GM12878 (cell line): ENCODE data around the gene MYH10. TPM values are rescaled to one million over a fixed set of nuclear protein-coding genes. Genes with fewer than 3 reads are reported as not detected.

Source experiments
- ATAC-seq: fragments of 200-7000 bp; cut with Tn5 transposase; 3 replicates; pipeline ENCODE4 v1.9.1; 2020; ENCODE audit warnings: mild to moderate bottlenecking, moderate library complexity
- BruUV-seq: library from RNA; stranded (reverse); fragments of 400-500 nt; replicated peaks from 2 replicates; lab custom pipeline; 2021; lab: Mats Ljungman, UMichigan
- CTCF ChIA-PET: fragments of 300-600 bp; sonication (Branson Sonifier 250); formaldehyde crosslinking; extraction: SDS; loops from one replicate; lab custom pipeline; 2021; ENCODE audit warnings: inconsistent platforms; lab: Yijun Ruan, JAX
- POLR2A ChIA-PET: fragments of 350-600 bp; formaldehyde crosslinking; extraction: SDS; loops from one replicate; lab custom pipeline; 2021; ENCODE audit warnings: inconsistent platforms; lab: Charles Lee
- RAD21 ChIA-PET: fragments of 300-600 bp; sonication (Branson Sonifier 250); formaldehyde crosslinking; loops from one replicate; lab custom pipeline; 2023; ENCODE audit warnings: antibody characterized with exemption; ENCODE audit not compliant: unreplicated experiment; lab: Charles Lee
- SMC1A ChIA-PET: fragments of 300-600 bp; sonication (Branson Sonifier 250); formaldehyde crosslinking; loops from one replicate; lab custom pipeline; 2023; ENCODE audit not compliant: unreplicated experiment, uncharacterized antibody; lab: Charles Lee
- DNase-seq: peaks from one replicate; pipeline ENCODE4 v3.0.0-alpha.2; 2011; ENCODE audit warnings: low read depth, low spot score
- FAIRE-seq: peaks from 3 replicates; lab custom pipeline; 2011; peaks lifted over from hg19 to GRCh38; lab: Jason Lieb, UNC
- H2AFZ ChIP-seq: 2 replicates; pipeline ENCODE4 v1.6.0; 2011; ENCODE audit warnings: low read depth, low read length, control low read depth; ENCODE audit not compliant: control insufficient read depth
- H3K27ac ChIP-seq: 2 replicates; pipeline ENCODE4 v1.5.1; 2011; ENCODE audit warnings: control low read depth; ENCODE audit not compliant: control insufficient read depth, insufficient read depth
- H3K27me3 ChIP-seq, 2 experiments: replicated peaks in 1 of 2; 2 replicates each; pipeline versions ENCODE4 v1.6.0 to v1.6.1; 2011; ENCODE audit warnings: low read length in 1 of 2; ENCODE audit not compliant: control insufficient read depth in 2 of 2, insufficient read depth in 2 of 2
- H3K36me3 ChIP-seq, 2 experiments: 2 replicates each; pipeline ENCODE4 v1.5.1; 2011; ENCODE audit warnings: low read length in 1 of 2; ENCODE audit not compliant: control insufficient read depth in 2 of 2, insufficient read depth in 2 of 2
- H3K4me1 ChIP-seq: 2 replicates; pipeline ENCODE4 v1.6.1; 2011; ENCODE audit warnings: mild to moderate bottlenecking, low read length, moderate library complexity, mixed read lengths; ENCODE audit not compliant: control insufficient read depth, insufficient read depth
- H3K4me2 ChIP-seq: 2 replicates; pipeline ENCODE4 v1.6.0; 2011; ENCODE audit warnings: control low read depth; ENCODE audit not compliant: control insufficient read depth, insufficient read depth
- H3K4me3 ChIP-seq: fragments of 200-600 bp; sonication (generic); 2 replicates; pipeline ENCODE4 v1.5.1; 2016
- H3K79me2 ChIP-seq: 2 replicates; pipeline ENCODE4 v1.6.0; 2011; ENCODE audit warnings: low read length; ENCODE audit not compliant: control insufficient read depth, insufficient read depth
- H3K9ac ChIP-seq: 2 replicates; pipeline ENCODE4 v1.8.0; 2011; ENCODE audit warnings: low read length, control low read depth, mixed read lengths; ENCODE audit not compliant: control insufficient read depth, insufficient read depth
- H3K9me3 ChIP-seq: replicated peaks from 3 replicates; pipeline ENCODE4 v1.5.1; 2011; ENCODE audit warnings: mild to moderate bottlenecking, low read length; ENCODE audit not compliant: control insufficient read depth, insufficient read depth
- H4K20me1 ChIP-seq: 2 replicates; pipeline ENCODE4 v1.6.0; 2011; ENCODE audit not compliant: control insufficient read depth, insufficient read depth
- BCLAF1 ChIP-seq: fragments of 450-650 bp; IDR thresholded peaks from 2 replicates; pipeline ENCODE4 v1.6.1; 2017; ENCODE audit warnings: antibody characterized with exemption, mild to moderate bottlenecking, moderate library complexity
- BRCA1 ChIP-seq: IDR thresholded peaks from 2 replicates; pipeline ENCODE4 v1.6.1; 2011; ENCODE audit warnings: low read depth, low read length, improper control_type of control experiment
- HCFC1 ChIP-seq: fragments of 150-350 bp; IDR thresholded peaks from 2 replicates; pipeline ENCODE4 v1.6.1; 2014; ENCODE audit warnings: low read length
- HDGF ChIP-seq: fragments of 450-650 bp; IDR thresholded peaks from 2 replicates; pipeline ENCODE4 v1.6.1; 2016; ENCODE audit warnings: antibody characterized with exemption
- MTA3 ChIP-seq: IDR thresholded peaks from 2 replicates; pipeline ENCODE4 v1.6.1; 2012; ENCODE audit warnings: low read length, inconsistent platforms, borderline replicate concordance
- NFIC ChIP-seq: IDR thresholded peaks from 2 replicates; pipeline ENCODE4 v1.6.1; 2012; ENCODE audit warnings: low read depth, mild to moderate bottlenecking, inconsistent platforms, low read length, moderate library complexity
- SKIL ChIP-seq: fragments of 450-650 bp; IDR thresholded peaks from 2 replicates; pipeline ENCODE4 v1.6.1; 2017; ENCODE audit warnings: mild to moderate bottlenecking, low read depth, inconsistent platforms; ENCODE audit not compliant: poor library complexity, severe bottlenecking
- SPI1 ChIP-seq: IDR thresholded peaks from 2 replicates; pipeline ENCODE4 v1.6.1; 2011; ENCODE audit warnings: low read depth, mild to moderate bottlenecking, low read length, moderate library complexity, borderline replicate concordance; ENCODE audit not compliant: insufficient read depth
- WGBS: methylation state at CpG from one replicate; pipeline ENCODE4 v1.1.6; 2016; ENCODE audit warnings: low lambda C conversion rate; ENCODE audit not compliant: insufficient replicate concordance, insufficient coverage; ENCODE audit errors: missing lambda C conversion rate; 5-methylcytosine and 5-hydroxymethylcytosine counted together
- in situ Hi-C: fragments of 300-500 bp; cut with MboI; formaldehyde crosslinking; loops from 9 replicates; pipeline ENCODE4 v1.14.3; 2018; ENCODE audit warnings: mixed read lengths
- intact Hi-C: fragments of 100-400 bp; cut with micrococcal nuclease; formaldehyde crosslinking; loops from one replicate; pipeline ENCODE4 v1.14.2; 2022; ENCODE audit not compliant: unreplicated experiment
- polyA plus RNA-seq, 11 experiments: library from polyadenylated mRNA; depleted of rRNA in 4 of 11; unstranded in 6 of 11; stranded (reverse) in 5 of 11; fragments of >200 nt; fragmentation: Nextera tagmentation in 4 of 11; fragmentation: Illumina TruSeq in 1 of 11; extraction: Ambion mirVana in 4 of 11; extraction: Trizol in 1 of 11; gene quantifications; 1 replicate in 1 of 11; 2 replicates in 10 of 11; pipeline versions ENCODE4 v1.2.1 to v1.2.3, GENCODE V29; 2011 to 2016; ENCODE audit warnings: inconsistent platforms in 2 of 11, missing spikeins in 2 of 11, low read depth in 1 of 11
- total RNA-seq, 4 experiments: library from RNA; depleted of rRNA in 3 of 4; stranded (reverse); fragments of >200 nt in 3 of 4; fragmentation: Illumina TruSeq in 1 of 4; extraction: Trizol in 1 of 4; gene quantifications; 2 replicates each; pipeline versions ENCODE4 v1.2.1 to v1.2.3, GENCODE V29; 2013 to 2021
- TF ChIP-seq, protein P1 (sequence below): fragments of 450-650 bp; formaldehyde crosslinking; IDR thresholded peaks from 2 replicates; pipeline ENCODE4 v1.4.0; 2022; ENCODE audit warnings: mild to moderate bottlenecking, moderate library complexity
- TF ChIP-seq, protein P2 (sequence below): fragments of 450-650 bp; IDR thresholded peaks from 2 replicates; pipeline ENCODE4 v1.6.1; 2017; ENCODE audit warnings: mild to moderate bottlenecking, moderate library complexity

The MYH10 gene
- total and polyA plus RNA-seq, 10 of the 15 experiments (the other 5 are each of a cell fraction or from before 2014, with no cell fraction given): 0.33 to 7.1 (median 1.0) TPM

- in situ Hi-C loops (no loop called here), intact Hi-C loops (no loop called here)
- ChIA-PET CTCF (no interaction called here), SMC1A (no interaction called here), RAD21 (no interaction called here), POLR2A (no interaction called here)
- no peaks in the 10 kb centered on the region; a peak in 2 of 4 replicates for H3K27me3 ChIP-seq
- no peaks in the 10 kb centered on the region for H4K20me1 ChIP-seq
- H3K27ac ChIP-seq: no peak overlapping the region
- DNase-seq (no peak), ATAC-seq (no peak), FAIRE-seq (no peak)
- WGBS: 26% methylated on average over 5 of the region's 5 CpGs
- H3K4me2 ChIP-seq: no peak overlapping the region
- BruUV-seq: no TSS peak
- H3K79me2 ChIP-seq: no peaks in the 10 kb centered on the region
- no peaks in the 10 kb centered on the region; the same call in 2 of the 3 replicates for H3K9me3 ChIP-seq
- no peak overlapping the region for H3K9ac ChIP-seq
- H3K4me3 ChIP-seq: no peak overlapping the region
- H3K36me3 ChIP-seq: no peaks in the 10 kb centered on the region
- no peak overlapping the region for H2AFZ ChIP-seq
- no peaks in the 10 kb centered on the region for H3K4me1 ChIP-seq
- TF ChIP-seq BCLAF1 (no peak), BRCA1 (no peak), SKIL (no peak), MTA3 (no peak), SPI1 (no peak), NFIC (no peak), HDGF (no peak), HCFC1 (no peak)
- TF ChIP-seq, protein P1, sequence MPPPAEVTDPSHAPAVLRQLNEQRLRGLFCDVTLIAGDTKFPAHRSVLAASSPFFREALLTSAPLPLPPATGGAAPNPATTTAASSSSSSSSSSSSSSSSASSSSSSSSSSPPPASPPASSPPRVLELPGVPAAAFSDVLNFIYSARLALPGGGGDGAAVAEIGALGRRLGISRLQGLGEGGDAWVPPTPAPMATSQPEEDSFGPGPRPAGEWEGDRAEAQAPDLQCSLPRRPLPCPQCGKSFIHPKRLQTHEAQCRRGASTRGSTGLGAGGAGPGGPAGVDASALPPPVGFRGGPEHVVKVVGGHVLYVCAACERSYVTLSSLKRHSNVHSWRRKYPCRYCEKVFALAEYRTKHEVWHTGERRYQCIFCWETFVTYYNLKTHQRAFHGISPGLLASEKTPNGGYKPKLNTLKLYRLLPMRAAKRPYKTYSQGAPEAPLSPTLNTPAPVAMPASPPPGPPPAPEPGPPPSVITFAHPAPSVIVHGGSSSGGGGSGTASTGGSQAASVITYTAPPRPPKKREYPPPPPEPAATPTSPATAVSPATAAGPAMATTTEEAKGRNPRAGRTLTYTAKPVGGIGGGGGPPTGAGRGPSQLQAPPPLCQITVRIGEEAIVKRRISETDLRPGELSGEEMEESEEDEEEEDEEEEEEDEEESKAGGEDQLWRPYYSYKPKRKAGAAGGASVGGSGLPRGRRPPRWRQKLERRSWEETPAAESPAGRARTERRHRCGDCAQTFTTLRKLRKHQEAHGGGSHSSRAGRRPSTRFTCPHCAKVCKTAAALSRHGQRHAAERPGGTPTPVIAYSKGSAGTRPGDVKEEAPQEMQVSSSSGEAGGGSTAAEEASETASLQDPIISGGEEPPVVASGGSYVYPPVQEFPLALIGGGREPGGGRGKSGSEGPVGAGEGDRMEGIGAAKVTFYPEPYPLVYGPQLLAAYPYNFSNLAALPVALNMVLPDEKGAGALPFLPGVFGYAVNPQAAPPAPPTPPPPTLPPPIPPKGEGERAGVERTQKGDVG: no peak
- TF ChIP-seq, protein P2, sequence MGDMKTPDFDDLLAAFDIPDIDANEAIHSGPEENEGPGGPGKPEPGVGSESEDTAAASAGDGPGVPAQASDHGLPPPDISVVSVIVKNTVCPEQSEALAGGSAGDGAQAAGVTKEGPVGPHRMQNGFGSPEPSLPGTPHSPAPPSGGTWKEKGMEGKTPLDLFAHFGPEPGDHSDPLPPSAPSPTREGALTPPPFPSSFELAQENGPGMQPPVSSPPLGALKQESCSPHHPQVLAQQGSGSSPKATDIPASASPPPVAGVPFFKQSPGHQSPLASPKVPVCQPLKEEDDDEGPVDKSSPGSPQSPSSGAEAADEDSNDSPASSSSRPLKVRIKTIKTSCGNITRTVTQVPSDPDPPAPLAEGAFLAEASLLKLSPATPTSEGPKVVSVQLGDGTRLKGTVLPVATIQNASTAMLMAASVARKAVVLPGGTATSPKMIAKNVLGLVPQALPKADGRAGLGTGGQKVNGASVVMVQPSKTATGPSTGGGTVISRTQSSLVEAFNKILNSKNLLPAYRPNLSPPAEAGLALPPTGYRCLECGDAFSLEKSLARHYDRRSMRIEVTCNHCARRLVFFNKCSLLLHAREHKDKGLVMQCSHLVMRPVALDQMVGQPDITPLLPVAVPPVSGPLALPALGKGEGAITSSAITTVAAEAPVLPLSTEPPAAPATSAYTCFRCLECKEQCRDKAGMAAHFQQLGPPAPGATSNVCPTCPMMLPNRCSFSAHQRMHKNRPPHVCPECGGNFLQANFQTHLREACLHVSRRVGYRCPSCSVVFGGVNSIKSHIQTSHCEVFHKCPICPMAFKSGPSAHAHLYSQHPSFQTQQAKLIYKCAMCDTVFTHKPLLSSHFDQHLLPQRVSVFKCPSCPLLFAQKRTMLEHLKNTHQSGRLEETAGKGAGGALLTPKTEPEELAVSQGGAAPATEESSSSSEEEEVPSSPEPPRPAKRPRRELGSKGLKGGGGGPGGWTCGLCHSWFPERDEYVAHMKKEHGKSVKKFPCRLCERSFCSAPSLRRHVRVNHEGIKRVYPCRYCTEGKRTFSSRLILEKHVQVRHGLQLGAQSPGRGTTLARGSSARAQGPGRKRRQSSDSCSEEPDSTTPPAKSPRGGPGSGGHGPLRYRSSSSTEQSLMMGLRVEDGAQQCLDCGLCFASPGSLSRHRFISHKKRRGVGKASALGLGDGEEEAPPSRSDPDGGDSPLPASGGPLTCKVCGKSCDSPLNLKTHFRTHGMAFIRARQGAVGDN: no peak
These were observed 32.4 kb upstream of the MYH10 start for GRCh38 chr17:8662973-8663372.
